Measurements from ENCODE around the gene HEG1. TPM values are rescaled to one million over a fixed set of nuclear protein-coding genes. Genes with fewer than 3 reads are reported as not detected.
A peak's percentile ranks its signal among the peaks of the same experiment; 100 is the strongest.

The HEG1 gene
- polyA plus RNA-seq, 3 donors, result 0.28 to 4.2 (median 0.69) TPM

DNA sequence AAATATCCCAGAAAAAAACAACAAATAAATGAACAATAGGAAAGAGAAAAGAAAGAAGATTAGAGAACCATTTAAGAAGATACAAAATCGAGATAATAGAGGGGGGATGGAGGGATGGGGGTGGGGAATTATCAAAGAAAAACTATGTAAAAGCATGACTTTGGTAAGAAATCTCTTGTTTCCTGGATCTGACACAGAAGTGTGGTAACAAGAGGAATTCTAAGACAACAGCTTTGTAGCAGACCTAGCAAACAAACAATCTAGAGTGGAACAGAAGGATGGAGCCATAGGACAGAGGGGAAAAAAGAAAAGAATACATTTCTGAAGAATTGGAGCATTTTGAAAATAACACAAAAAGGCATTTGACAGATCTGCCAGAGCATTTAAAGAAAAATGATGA lies 49.3 kb upstream of the HEG1 start:
- WGBS (ENCODE audit: insufficient coverage), result no CpG with 5 or more reads among the region's 1 CpG
- H3K9ac ChIP-seq (ENCODE audit: insufficient read depth, low read length, poor library complexity, severe bottlenecking), result no peak overlapping the region
- H3K36me3 ChIP-seq (replicated peaks in 1 of 2; ENCODE audit: control insufficient read depth in 1 of 2, insufficient read depth in 2 of 2, low read length in 2 of 2), result no peaks in the 10 kb centered on the region
- Mint-ChIP-seq H3K4me1 (peaks cover 10% of the 10 kb centered on the region), H3K36me3 (peaks cover 0 to 4% of the 10 kb centered on the region in 2 donors), H3K4me3 (no peak overlapping the region), H3K9me3 (peaks cover 8 to 14% (median 11%) of the 10 kb centered on the region in 7 donors), H3K27me3 (ENCODE audit: low read depth in 3 of 3) (peaks cover 1 to 6% (median 5%) of the 10 kb centered on the region in 3 donors), H3K27ac (no peak overlapping the region)
- no peak overlapping the region for H3K4me3 ChIP-seq (replicated peaks in 1 of 3; ENCODE audit: low read depth in 2 of 3, low read length in 3 of 3)
- H3K27me3 ChIP-seq (ENCODE audit: control insufficient read depth in 2 of 2, insufficient read depth in 2 of 2, low read length in 2 of 2), result no peaks in the 10 kb centered on the region
- no peak overlapping the region for H2AFZ ChIP-seq (ENCODE audit: insufficient read depth, low read depth, low read length, poor library complexity, severe bottlenecking)
- H3K27ac ChIP-seq (ENCODE audit: low read depth in 1 of 2, low read length in 2 of 2), result no peak overlapping the region
- H3K79me2 ChIP-seq (ENCODE audit: insufficient read depth, low read length), result no peaks in the 10 kb centered on the region
- H4K20me1 ChIP-seq (ENCODE audit: insufficient read depth, low read length), result no peaks in the 10 kb centered on the region
- TF ChIP-seq, protein P1, sequence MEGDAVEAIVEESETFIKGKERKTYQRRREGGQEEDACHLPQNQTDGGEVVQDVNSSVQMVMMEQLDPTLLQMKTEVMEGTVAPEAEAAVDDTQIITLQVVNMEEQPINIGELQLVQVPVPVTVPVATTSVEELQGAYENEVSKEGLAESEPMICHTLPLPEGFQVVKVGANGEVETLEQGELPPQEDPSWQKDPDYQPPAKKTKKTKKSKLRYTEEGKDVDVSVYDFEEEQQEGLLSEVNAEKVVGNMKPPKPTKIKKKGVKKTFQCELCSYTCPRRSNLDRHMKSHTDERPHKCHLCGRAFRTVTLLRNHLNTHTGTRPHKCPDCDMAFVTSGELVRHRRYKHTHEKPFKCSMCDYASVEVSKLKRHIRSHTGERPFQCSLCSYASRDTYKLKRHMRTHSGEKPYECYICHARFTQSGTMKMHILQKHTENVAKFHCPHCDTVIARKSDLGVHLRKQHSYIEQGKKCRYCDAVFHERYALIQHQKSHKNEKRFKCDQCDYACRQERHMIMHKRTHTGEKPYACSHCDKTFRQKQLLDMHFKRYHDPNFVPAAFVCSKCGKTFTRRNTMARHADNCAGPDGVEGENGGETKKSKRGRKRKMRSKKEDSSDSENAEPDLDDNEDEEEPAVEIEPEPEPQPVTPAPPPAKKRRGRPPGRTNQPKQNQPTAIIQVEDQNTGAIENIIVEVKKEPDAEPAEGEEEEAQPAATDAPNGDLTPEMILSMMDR (IDR thresholded peaks at IDR 0.05), result no peak
- intact Hi-C loops (cut with micrococcal nuclease), result no loop called here
- DNase-seq, result no peak
- H3K4me1 ChIP-seq (ENCODE audit: control insufficient read depth in 1 of 2, insufficient read depth in 2 of 2, low read length in 2 of 2), result peaks cover 2 to 6% of the 10 kb centered on the region in 2 donors
- H3K9me3 ChIP-seq (replicated peaks in 1 of 2; ENCODE audit: control insufficient read depth in 1 of 2, insufficient read depth in 1 of 2, low read length in 2 of 2), result peaks cover 4 to 9% of the 10 kb centered on the region in 2 donors
- no peak overlapping the region for H3K4me2 ChIP-seq (replicated peaks; ENCODE audit: extremely low read depth, low read length, poor library complexity, severe bottlenecking)

- Histone ChIP-seq H3K4me2 (replicated peaks; ENCODE audit: extremely low read depth, low read length, poor library complexity, severe bottlenecking) (no peak overlapping the region), H3K4me3 (replicated peaks in 1 of 3; ENCODE audit: low read depth in 2 of 3, low read length in 3 of 3) (no peak overlapping the region), H3K9ac (ENCODE audit: insufficient read depth, low read length, poor library complexity, severe bottlenecking) (no peak overlapping the region), H3K27ac (ENCODE audit: low read depth in 1 of 2, low read length in 2 of 2) (no peak overlapping the region), H3K9me3 (replicated peaks in 1 of 2; ENCODE audit: control insufficient read depth in 1 of 2, insufficient read depth in 1 of 2, low read length in 2 of 2) (peaks cover 4 to 9% of the 10 kb centered on the region in 2 donors), H4K20me1 (ENCODE audit: insufficient read depth, low read length) (no peaks in the 10 kb centered on the region), H3K79me2 (ENCODE audit: insufficient read depth, low read length) (no peaks in the 10 kb centered on the region), H3K27me3 (ENCODE audit: control insufficient read depth in 2 of 2, insufficient read depth in 2 of 2, low read length in 2 of 2) (no peaks in the 10 kb centered on the region), H3K4me1 (ENCODE audit: control insufficient read depth in 1 of 2, insufficient read depth in 2 of 2, low read length in 2 of 2) (peaks cover 0 to 2% of the 10 kb centered on the region in 2 donors), H2AFZ (ENCODE audit: insufficient read depth, low read depth, low read length, poor library complexity, severe bottlenecking) (no peak overlapping the region), H3K36me3 (replicated peaks in 1 of 2; ENCODE audit: control insufficient read depth in 1 of 2, insufficient read depth in 2 of 2, low read length in 2 of 2) (no peaks in the 10 kb centered on the region)
- peak in 1 of 3 donors; percentile 23 for DNase-seq
- Mint-ChIP-seq H3K27me3 (ENCODE audit: low read depth in 3 of 3) (peaks cover 0 to 6% (median 5%) of the 10 kb centered on the region in 3 donors), H3K4me1 (peaks cover 8% of the 10 kb centered on the region), H3K36me3 (peaks cover 0 to 4% of the 10 kb centered on the region in 2 donors), H3K4me3 (no peak overlapping the region), H3K27ac (no peak overlapping the region), H3K9me3 (peaks cover 8 to 18% (median 11%) of the 10 kb centered on the region in 7 donors)
- TF ChIP-seq, protein P1 (IDR thresholded peaks at IDR 0.05), result no peak
- intact Hi-C loops (cut with micrococcal nuclease), result no loop called here
- no CpG with 5 or more reads among the region's 1 CpG for WGBS (ENCODE audit: insufficient coverage)
Observed at GRCh38 chr3:125104639-125105038, 48.8 kb upstream of the HEG1 start.

Data from CD14-positive monocyte (primary cell).